GM12878 (cell line): ENCODE data around the gene FBXO17. TPM values are rescaled to one million over a fixed set of nuclear protein-coding genes. Genes with fewer than 3 reads are reported as not detected.

Experiments
- BCL3 ChIP-seq: IDR thresholded peaks from 2 replicates; pipeline ENCODE4 v1.6.1; 2011; ENCODE audit warnings: borderline replicate concordance, low read depth, mild to moderate bottlenecking, moderate library complexity, low read length; ENCODE audit not compliant: insufficient read depth, poor library complexity, severe bottlenecking
- EED ChIP-seq: sonication (generic); IDR thresholded peaks from 2 replicates; pipeline ENCODE4 v1.6.1; 2016; ENCODE audit warnings: antibody characterized with exemption, low read depth
- GABPA ChIP-seq: IDR thresholded peaks from 2 replicates; pipeline ENCODE4 v1.6.1; 2014; ENCODE audit warnings: antibody characterized with exemption, low read depth, mild to moderate bottlenecking, inconsistent platforms
- HCFC1 ChIP-seq: fragments of 150-350 bp; IDR thresholded peaks from 2 replicates; pipeline ENCODE4 v1.6.1; 2014; ENCODE audit warnings: low read length
- IRF4 ChIP-seq: IDR thresholded peaks from 2 replicates; pipeline ENCODE4 v1.6.1; 2011; ENCODE audit warnings: low read depth, low read length
- JUND ChIP-seq: IDR thresholded peaks from 2 replicates; pipeline ENCODE4 v1.6.1; 2012; ENCODE audit warnings: low read depth, mild to moderate bottlenecking, low read length, improper control_type of control experiment, moderate library complexity
- KDM1A ChIP-seq: fragments of 200-600 bp; sonication (generic); IDR thresholded peaks from 2 replicates; pipeline ENCODE4 v1.6.1; 2016; ENCODE audit warnings: borderline replicate concordance
- MXI1 ChIP-seq: fragments of 150-350 bp; IDR thresholded peaks from 2 replicates; pipeline ENCODE4 v1.6.1; 2011; ENCODE audit warnings: low read depth, mild to moderate bottlenecking, inconsistent platforms, low read length, improper control_type of control experiment
- RAD51 ChIP-seq: fragments of 450-650 bp; IDR thresholded peaks from 2 replicates; pipeline ENCODE4 v1.6.1; 2016; ENCODE audit warnings: moderate library complexity, mild to moderate bottlenecking, inconsistent platforms
- RELA ChIP-seq: fragments of 450-650 bp; IDR thresholded peaks from 2 replicates; pipeline ENCODE4 v1.8.0; 2014; ENCODE audit warnings: borderline replicate concordance; ENCODE audit not compliant: partially characterized antibody
- SMAD1 ChIP-seq: fragments of 450-650 bp; IDR thresholded peaks from 2 replicates; pipeline ENCODE4 v1.6.1; 2018; ENCODE audit warnings: mild to moderate bottlenecking, low read depth; ENCODE audit not compliant: partially characterized antibody
- YBX1 ChIP-seq: fragments of 450-650 bp; IDR thresholded peaks from 2 replicates; pipeline ENCODE4 v1.6.1; 2016; ENCODE audit warnings: antibody characterized with exemption
- ZNF384 ChIP-seq: IDR thresholded peaks from 2 replicates; pipeline ENCODE4 v1.6.1; 2012; ENCODE audit warnings: low read depth, mild to moderate bottlenecking, low read length, improper control_type of control experiment, borderline replicate concordance
- polyA plus RNA-seq, 11 experiments: library from polyadenylated mRNA; depleted of rRNA in 4 of 11; unstranded in 6 of 11; stranded (reverse) in 5 of 11; fragments of >200 nt; fragmentation: Nextera tagmentation in 4 of 11; fragmentation: Illumina TruSeq in 1 of 11; extraction: Ambion mirVana in 4 of 11; extraction: Trizol in 1 of 11; gene quantifications; 1 replicate in 1 of 11; 2 replicates in 10 of 11; pipeline versions ENCODE4 v1.2.1 to v1.2.3, GENCODE V29; 2011 to 2016; ENCODE audit warnings: inconsistent platforms in 2 of 11, missing spikeins in 2 of 11, low read depth in 1 of 11
- total RNA-seq, 4 experiments: library from RNA; depleted of rRNA in 3 of 4; stranded (reverse); fragments of >200 nt in 3 of 4; fragmentation: Illumina TruSeq in 1 of 4; extraction: Trizol in 1 of 4; gene quantifications; 2 replicates each; pipeline versions ENCODE4 v1.2.1 to v1.2.3, GENCODE V29; 2013 to 2021

The FBXO17 gene
- total and polyA plus RNA-seq, 10 of the 15 experiments (the other 5 are each of a cell fraction or from before 2014, with no cell fraction given): 2.2 to 11.1 (median 5.3) TPM

- TF ChIP-seq BCL3 (peak; percentile 57), RAD51 (no peak), JUND (0 out of 2 replicates have a peak, but pooled peaks have one; percentile 43), YBX1 (no peak), EED (peak; percentile 99), ZNF384 (no peak), RELA (no peak), MXI1 (no peak), SMAD1 (no peak), GABPA (peak; percentile 68; the same call in 1 of the 2 replicates), IRF4 (peak; percentile 94), HCFC1 (no peak), KDM1A (no peak)
Measured at GRCh38 chr19:38977445-38978325, 2.1 kb upstream of the FBXO17 start (continued).
